Esophagus muscularis mucosa (tissue), 4 donors: ENCODE data around the gene ASPHD2. TPM values are rescaled to one million over a fixed set of nuclear protein-coding genes. Genes with fewer than 3 reads are reported as not detected.
"Not testable (repeated sequence)": the region's sequence is repeated elsewhere in the genome, so short reads cannot be mapped to it uniquely, and the experiment has no call there.

Experiments used
- DNase-seq: peaks from one replicate; pipeline ENCODE4 v3.0.0-alpha.2; 2017; ENCODE audit errors: extremely low spot score
- H3K27ac ChIP-seq, 4 donors: fragments of 200-600 bp; sonication (generic); replicated peaks in 1 of 4; 1 replicate in 3 of 4; 2 replicates in 1 of 4; pipeline ENCODE4 v1.5.1; 2016 to 2019; ENCODE audit warnings: mild to moderate bottlenecking in 1 of 4
- H3K27me3 ChIP-seq, 4 donors: fragments of 200-600 bp; sonication (generic); one replicate each; pipeline versions ENCODE4 v1.5.1 to v1.6.0; 2016 to 2019
- H3K36me3 ChIP-seq, 4 donors: fragments of 200-600 bp; sonication (generic); one replicate each; pipeline ENCODE4 v1.5.1; 2016 to 2019
- H3K4me1 ChIP-seq, 4 donors: fragments of 200-600 bp; sonication (generic); one replicate each; pipeline ENCODE4 v1.5.1; 2016 to 2019
- H3K4me3 ChIP-seq, 4 donors: fragments of 200-600 bp; sonication (generic); 1 replicate in 2 of 4; 2 replicates in 2 of 4; pipeline ENCODE4 v1.5.1; 2016 to 2019; ENCODE audit warnings: mild to moderate bottlenecking in 4 of 4, moderate library complexity in 1 of 4
- H3K9me3 ChIP-seq, 4 donors: fragments of 200-600 bp; sonication (generic); 1 replicate in 3 of 4; 2 replicates in 1 of 4; pipeline ENCODE4 v1.5.1; 2016 to 2019
- CTCF ChIP-seq, 3 experiments: fragments of 200-600 bp in 2 of 3; fragments of 450-650 bp in 1 of 3; sonication (generic) in 2 of 3; IDR thresholded peaks; one replicate each; pipeline ENCODE4 v1.5.1; 2017 to 2019; ENCODE audit warnings: antibody characterized with exemption in 3 of 3, mild to moderate bottlenecking in 2 of 3, moderate library complexity in 1 of 3
- EP300 ChIP-seq: sonication (generic); formaldehyde crosslinking; IDR thresholded peaks from one replicate; pipeline ENCODE4 v1.6.1; 2017; ENCODE audit warnings: antibody characterized with exemption
- POLR2A ChIP-seq: fragments of 450-650 bp; IDR thresholded peaks from one replicate; pipeline ENCODE4 v1.6.1; 2017; ENCODE audit warnings: antibody characterized with exemption, moderate library complexity, mild to moderate bottlenecking, low read depth
- POLR2AphosphoS5 ChIP-seq, 2 donors: sonication (generic); formaldehyde crosslinking; IDR thresholded peaks; one replicate each; pipeline ENCODE4 v1.6.1; 2017; ENCODE audit warnings: antibody characterized with exemption in 2 of 2
- WGBS: methylation state at CpG from one replicate; pipeline ENCODE4 v1.1.5; 2018; 5-methylcytosine and 5-hydroxymethylcytosine counted together
- intact Hi-C: fragments of 100-400 bp; cut with DNase I; formaldehyde crosslinking; loops from one replicate; pipeline ENCODE4 v1.15.1; 2023
- total RNA-seq, 4 donors: library from RNA; depleted of rRNA; stranded (reverse); fragments of >200 nt; gene quantifications; one replicate each; pipeline versions ENCODE4 v1.1.0 to v1.2.1, GENCODE V29; 2016

ASPHD2 gene
- total RNA-seq, 4 donors from 2014 or later, result 0.42 to 1.1 (median 0.88) TPM

- DNase-seq, result no peak
- peaks cover 0 to 16% (median 0%) of the 10 kb centered on the region in 4 donors for H3K27me3 ChIP-seq
- H3K4me1 ChIP-seq, result no peaks in the 10 kb centered on the region
- no peak for TF ChIP-seq POLR2AphosphoS5 (IDR thresholded peaks at IDR 0.05)
- no peak for TF ChIP-seq EP300
- no peak for TF ChIP-seq POLR2A
- TF ChIP-seq CTCF (IDR thresholded peaks at IDR 0.05), result no peak
- intact Hi-C loops, result no loop called here
- no peak overlapping the region for H3K27ac ChIP-seq
- H3K9me3 ChIP-seq, result no peaks in the 10 kb centered on the region
- H3K4me3 ChIP-seq, result no peak overlapping the region
- 87% methylated on average over 14 of the region's 14 CpGs for WGBS
- no peaks in the 10 kb centered on the region for H3K36me3 ChIP-seq
These were observed 8.8 kb downstream of the ASPHD2 start for GRCh38 chr22:26437694-26438392.

GRCh38 chr22:26438776-26439175 lies 9.7 kb downstream of the ASPHD2 start:
- H3K4me1 ChIP-seq, DNase-seq, H3K36me3 ChIP-seq, H3K4me3 ChIP-seq, H3K27me3 ChIP-seq, H3K27ac ChIP-seq, intact Hi-C loops, H3K9me3 ChIP-seq: not testable (repeated sequence)
- 83% methylated on average over 2 of the region's 3 CpGs for WGBS

GRCh38 chr22:26439559-26439958 lies 10.5 kb downstream of the ASPHD2 start:
- DNase-seq, result no peak
- Histone ChIP-seq H3K27me3 (peaks cover 0 to 3% (median 0%) of the 10 kb centered on the region in 4 donors), H3K4me1 (no peaks in the 10 kb centered on the region), H3K9me3 (no peaks in the 10 kb centered on the region), H3K4me3 (no peak overlapping the region), H3K27ac (no peak overlapping the region), H3K36me3 (no peaks in the 10 kb centered on the region)
- WGBS, result 83% methylated on average over 3 of the region's 3 CpGs
- TF ChIP-seq CTCF (IDR thresholded peaks at IDR 0.05) (no peak), EP300 (no peak), POLR2AphosphoS5 (IDR thresholded peaks at IDR 0.05) (no peak), POLR2A (no peak)
- intact Hi-C loops, result no loop called here

- no peaks in the 10 kb centered on the region for H3K36me3 ChIP-seq
- peaks cover 0 to under 1% (median 0%) of the 10 kb centered on the region in 4 donors for H3K4me1 ChIP-seq
- DNase-seq, result no peak
- H3K4me3 ChIP-seq, result no peak overlapping the region
- no peak overlapping the region for H3K27ac ChIP-seq
- H3K27me3 ChIP-seq, result no peaks in the 10 kb centered on the region
- WGBS, result 81% methylated on average over 4 of the region's 4 CpGs
- no peaks in the 10 kb centered on the region for H3K9me3 ChIP-seq
- intact Hi-C loops, result no loop called here
- no peak for TF ChIP-seq POLR2AphosphoS5 (IDR thresholded peaks at IDR 0.05)
- no peak for TF ChIP-seq EP300
- no peak for TF ChIP-seq POLR2A
- no peak for TF ChIP-seq CTCF (IDR thresholded peaks at IDR 0.05)
These were observed 13.2 kb downstream of the ASPHD2 start for GRCh38 chr22:26442086-26442756.

DNA sequence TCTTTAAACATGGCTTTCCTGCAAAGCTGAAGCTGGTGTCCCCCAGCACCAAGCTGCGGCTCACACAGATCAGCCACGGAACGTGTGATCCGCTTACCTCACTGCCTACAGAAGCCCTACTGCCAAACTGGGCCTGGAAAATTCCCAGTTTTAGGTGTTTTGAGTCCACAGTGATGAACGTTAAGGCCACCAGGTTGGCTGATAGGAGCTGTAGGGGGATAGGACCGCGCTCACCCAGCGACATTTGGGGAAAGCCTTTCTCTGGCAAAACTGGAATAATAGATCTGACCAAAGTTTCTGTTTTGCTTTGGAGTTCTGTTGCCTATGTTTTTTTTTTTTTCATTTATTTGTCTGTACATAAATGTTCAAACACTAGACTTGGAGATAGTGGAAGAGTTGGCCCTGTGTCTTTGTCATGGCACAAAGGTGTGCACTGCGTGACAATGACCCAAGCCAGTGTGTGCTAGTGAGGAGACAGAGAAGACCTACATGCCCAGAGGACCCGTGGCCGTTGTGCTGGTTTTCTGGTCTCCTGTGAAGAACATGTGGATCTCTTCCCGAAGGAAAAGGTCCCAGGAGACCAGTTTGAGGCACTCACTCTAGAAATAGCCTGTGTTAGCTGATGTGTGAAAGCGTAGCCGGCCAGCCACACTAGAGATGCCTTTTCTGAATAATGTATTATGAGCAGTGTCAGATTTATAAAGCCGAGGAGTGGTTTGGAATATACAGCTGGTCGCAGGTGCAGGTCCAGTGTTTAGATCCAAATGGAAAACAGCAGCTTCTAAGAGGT lies 15.0 kb downstream of the ASPHD2 start:
- Histone ChIP-seq H3K27ac (no peak overlapping the region), H3K27me3 (no peaks in the 10 kb centered on the region), H3K4me1 (peaks cover 0 to 17% (median 9%) of the 10 kb centered on the region in 4 donors), H3K36me3 (no peaks in the 10 kb centered on the region), H3K4me3 (no peak overlapping the region), H3K9me3 (no peaks in the 10 kb centered on the region)
- intact Hi-C loops, result no loop called here
- no peak for DNase-seq
- WGBS, result 84% methylated on average over 14 of the region's 16 CpGs
- TF ChIP-seq POLR2A (no peak), POLR2AphosphoS5 (IDR thresholded peaks at IDR 0.05) (no peak), EP300 (no peak), CTCF (IDR thresholded peaks at IDR 0.05) (no peak)
